ENCODE results near the gene SMPDL3B.

DNA sequence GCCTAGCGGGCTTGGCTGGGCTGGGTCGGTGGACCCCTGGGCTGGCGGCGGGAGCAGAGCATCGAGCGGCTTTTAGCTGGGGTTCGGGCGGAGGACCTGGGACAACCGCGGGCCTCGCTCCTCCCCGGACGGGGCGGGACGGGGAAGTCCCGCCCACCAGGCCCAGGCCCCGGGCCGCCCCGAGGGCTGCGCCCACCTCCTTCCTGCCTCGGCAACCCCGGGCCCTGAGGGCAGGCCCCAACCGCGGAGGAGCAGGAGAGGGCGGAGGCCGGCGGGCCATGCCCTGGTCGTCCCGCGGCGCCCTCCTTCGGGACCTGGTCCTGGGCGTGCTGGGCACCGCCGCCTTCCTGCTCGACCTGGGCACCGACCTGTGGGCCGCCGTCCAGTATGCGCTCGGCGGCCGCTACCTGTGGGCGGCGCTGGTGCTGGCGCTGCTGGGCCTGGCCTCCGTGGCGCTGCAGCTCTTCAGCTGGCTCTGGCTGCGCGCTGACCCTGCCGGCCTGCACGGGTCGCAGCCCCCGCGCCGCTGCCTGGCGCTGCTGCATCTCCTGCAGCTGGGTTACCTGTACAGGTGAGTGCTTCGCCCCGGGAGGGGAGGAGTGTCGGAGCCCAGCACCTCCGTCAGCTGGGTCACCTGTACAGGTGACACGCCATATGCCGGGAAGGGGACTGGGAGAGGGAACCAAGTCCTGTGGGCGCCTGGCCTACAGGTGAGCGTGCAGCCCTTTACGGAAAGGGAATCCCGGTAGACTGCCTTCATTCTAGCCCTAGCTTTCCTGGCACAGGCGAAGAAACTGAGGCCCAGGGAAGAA is 25.2 kb downstream of the SMPDL3B start, which contains the start of gene XKR8:
- TF ChIP-seq YY1 (IDR thresholded peaks at IDR 0.05; ENCODE audit: insufficient read depth, insufficient read length) (no peak), ZNF274 (IDR thresholded peaks at IDR 0.05; ENCODE audit: low read depth, low read length) (no peak), SUZ12 (IDR thresholded peaks at IDR 0.05; ENCODE audit: extremely low read depth, insufficient read depth, insufficient read length) (no peak)

Measured in NT2/D1 (cell line).